GM12878 (cell line): ENCODE measurements around the gene DUSP12.

Experiments used
- CHD1 ChIP-seq: IDR thresholded peaks from 2 replicates; pipeline ENCODE4 v1.6.1; 2012; ENCODE audit warnings: low read depth, low read length, improper control_type of control experiment
- CTCF ChIP-seq, 3 experiments: IDR thresholded peaks in 2 of 3; conservative IDR thresholded peaks in 1 of 3; 2 replicates each; pipeline ENCODE4 v1.5.1; 2011; ENCODE audit warnings: low read depth in 3 of 3, low read length in 3 of 3, mild to moderate bottlenecking in 3 of 3, control low read depth in 2 of 3, moderate library complexity in 2 of 3, inconsistent platforms in 1 of 3, mixed read lengths in 1 of 3; ENCODE audit not compliant: control insufficient read depth in 2 of 3, insufficient read depth in 1 of 3; ENCODE audit errors: extremely low read depth in 1 of 3
- E2F4 ChIP-seq: IDR thresholded peaks from 2 replicates; pipeline ENCODE4 v1.6.1; 2012; ENCODE audit warnings: low read depth, low read length, improper control_type of control experiment
- EZH2 ChIP-seq: IDR thresholded peaks from 2 replicates; pipeline ENCODE4 v1.6.1; 2012; ENCODE audit warnings: low read depth, mild to moderate bottlenecking, control low read depth, inconsistent platforms, low read length, borderline replicate concordance; ENCODE audit not compliant: control insufficient read depth
- FOS ChIP-seq: IDR thresholded peaks from 3 replicates; pipeline ENCODE4 v1.6.1; 2011; ENCODE audit warnings: borderline replicate concordance; ENCODE audit not compliant: insufficient read length; ENCODE audit errors: extremely low read depth
- HDAC2 ChIP-seq: fragments of 200-600 bp; sonication (generic); IDR thresholded peaks from 2 replicates; pipeline ENCODE4 v1.6.1; 2017
- HDAC6 ChIP-seq: fragments of 200-600 bp; sonication (generic); IDR thresholded peaks from one replicate; pipeline ENCODE4 v1.8.0; 2017; ENCODE audit warnings: antibody characterized with exemption; ENCODE audit not compliant: unreplicated experiment
- MXI1 ChIP-seq: fragments of 150-350 bp; IDR thresholded peaks from 2 replicates; pipeline ENCODE4 v1.6.1; 2011; ENCODE audit warnings: low read depth, mild to moderate bottlenecking, inconsistent platforms, low read length, improper control_type of control experiment
- MYC ChIP-seq: IDR thresholded peaks from 2 replicates; pipeline ENCODE4 v1.6.1; 2011; ENCODE audit warnings: mild to moderate bottlenecking, low read length, moderate library complexity, inconsistent platforms; ENCODE audit not compliant: insufficient read depth, insufficient replicate concordance, insufficient read length, severe bottlenecking
- POLR2A ChIP-seq: IDR thresholded peaks from 2 replicates; pipeline ENCODE4 v1.6.1; 2011; ENCODE audit warnings: low read depth, mild to moderate bottlenecking, low read length
- POLR2AphosphoS5 ChIP-seq: IDR thresholded peaks from 2 replicates; pipeline ENCODE4 v1.6.1; 2011; ENCODE audit warnings: mild to moderate bottlenecking, low read length, inconsistent platforms
- RFX5 ChIP-seq: IDR thresholded peaks from 2 replicates; pipeline ENCODE4 v1.6.1; 2011; ENCODE audit warnings: low read depth, low read length, improper control_type of control experiment
- TARDBP ChIP-seq: IDR thresholded peaks from 2 replicates; pipeline ENCODE4 v1.6.1; 2016; ENCODE audit warnings: borderline replicate concordance
- TCF3 ChIP-seq: IDR thresholded peaks from 2 replicates; pipeline ENCODE4 v1.6.1; 2012; ENCODE audit warnings: low read depth, mild to moderate bottlenecking, low read length, borderline replicate concordance; ENCODE audit not compliant: insufficient read depth

- TF ChIP-seq CHD1 = no peak
- no peak for TF ChIP-seq FOS
- no peak for TF ChIP-seq TCF3
- no peak for TF ChIP-seq TARDBP
- TF ChIP-seq EZH2 = no peak
- no peak for TF ChIP-seq HDAC6
- no peak for TF ChIP-seq CTCF (IDR thresholded peaks at IDR 0.05 in 2 of 3, conservative IDR thresholded peaks at IDR 0.05 in 1 of 3; ENCODE audit: control insufficient read depth in 2 of 3, extremely low read depth in 1 of 3, insufficient read depth in 1 of 3, low read depth in 3 of 3, low read length in 3 of 3)
- TF ChIP-seq POLR2AphosphoS5 = no peak
- TF ChIP-seq RFX5 = no peak
- no peak for TF ChIP-seq MYC
- no peak for TF ChIP-seq POLR2A
- no peak for TF ChIP-seq MXI1
- no peak for TF ChIP-seq HDAC2
- no peak for TF ChIP-seq E2F4
Observed at GRCh38 chr1:161773791-161774190, 24.2 kb downstream of the DUSP12 start.
